NB4 (cell line): ENCODE results near the gene SGTA.

Experiments
- DNase-seq: peaks from one replicate; pipeline ENCODE4 v3.0.0; 2010; ENCODE audit warnings: low read depth
- H3K4me3 ChIP-seq: one replicate; pipeline ENCODE4 v1.5.1; 2011; ENCODE audit warnings: mild to moderate bottlenecking, low read depth, low read length, moderate library complexity
- CTCF ChIP-seq: IDR thresholded peaks from one replicate; pipeline ENCODE4 v1.5.1; 2012; ENCODE audit warnings: low read depth, low read length
- MAX ChIP-seq: IDR thresholded peaks from 2 replicates; pipeline ENCODE4 v1.6.1; 2011; ENCODE audit warnings: low read depth, low read length
- MYC ChIP-seq: IDR thresholded peaks from 2 replicates; pipeline ENCODE4 v1.6.1; 2011; ENCODE audit warnings: low read depth, low read length
- POLR2A ChIP-seq: IDR thresholded peaks from 2 replicates; pipeline ENCODE4 v1.6.1; 2011; ENCODE audit warnings: mild to moderate bottlenecking; ENCODE audit not compliant: insufficient read length; ENCODE audit errors: extremely low read depth

The SGTA gene

GRCh38 chr19:2811221-2811722 is 28.2 kb upstream of the SGTA start:
- no peak for DNase-seq
- TF ChIP-seq MAX (no peak), POLR2A (no peak), MYC (no peak), CTCF (no peak)
- H3K4me3 ChIP-seq, result no peak overlapping the region

GRCh38 chr19:2810141-2811091 is 27.3 kb upstream of the SGTA start:
- no peak for DNase-seq
- no peak overlapping the region for H3K4me3 ChIP-seq
- TF ChIP-seq MAX (no peak), POLR2A (no peak), MYC (no peak), CTCF (no peak)

- H3K4me3 ChIP-seq, result no peak overlapping the region
- DNase-seq, result no peak
- TF ChIP-seq CTCF (no peak), POLR2A (no peak), MYC (no peak), MAX (no peak)
These were observed 26.5 kb upstream of the SGTA start for GRCh38 chr19:2809387-2810140.

- TF ChIP-seq CTCF, result no peak
- no peak for TF ChIP-seq MAX
- no peak for TF ChIP-seq MYC
- TF ChIP-seq POLR2A, result no peak
- no peak overlapping the region for H3K4me3 ChIP-seq
- no peak for DNase-seq
These were observed 25.3 kb upstream of the SGTA start for GRCh38 chr19:2808129-2808941.

GRCh38 chr19:2807379-2808128 is 24.5 kb upstream of the SGTA start:
- TF ChIP-seq POLR2A, result no peak
- no peak for TF ChIP-seq CTCF
- TF ChIP-seq MYC, result no peak
- TF ChIP-seq MAX, result no peak
- H3K4me3 ChIP-seq, result no peak overlapping the region
- no peak for DNase-seq
